Measurements from ENCODE around the gene GTF2H1.

- TF ChIP-seq CTCF (IDR thresholded peaks at IDR 0.05) (no peak), POLR2A (IDR thresholded peaks at IDR 0.05) (no peak)
These were observed 67.7 kb downstream of the GTF2H1 start for GRCh38 chr11:18390088-18390487.
